AG10803 (cell line): ENCODE data around the gene TGFBR2.
A peak's percentile ranks its signal among the peaks of the same experiment; 100 is the strongest.

Experiments used
- DNase-seq: peaks from one replicate; pipeline ENCODE4 v3.0.0; 2010; ENCODE audit warnings: low read depth
- H3K4me3 ChIP-seq: 2 replicates; pipeline ENCODE4 v1.5.1; 2011; ENCODE audit warnings: mild to moderate bottlenecking, low read length, control low read depth
- TF ChIP-seq, protein P1 (sequence below): conservative IDR thresholded peaks from 2 replicates; pipeline ENCODE4 v1.5.1; 2011; ENCODE audit warnings: mild to moderate bottlenecking, low read length, control low read depth, inconsistent platforms

TGFBR2 gene

GRCh38 chr3:30694148-30694547 lies 87.7 kb downstream of the TGFBR2 start:
- no peak overlapping the region for H3K4me3 ChIP-seq
- peak; percentile 25 for DNase-seq
- TF ChIP-seq, protein P1, sequence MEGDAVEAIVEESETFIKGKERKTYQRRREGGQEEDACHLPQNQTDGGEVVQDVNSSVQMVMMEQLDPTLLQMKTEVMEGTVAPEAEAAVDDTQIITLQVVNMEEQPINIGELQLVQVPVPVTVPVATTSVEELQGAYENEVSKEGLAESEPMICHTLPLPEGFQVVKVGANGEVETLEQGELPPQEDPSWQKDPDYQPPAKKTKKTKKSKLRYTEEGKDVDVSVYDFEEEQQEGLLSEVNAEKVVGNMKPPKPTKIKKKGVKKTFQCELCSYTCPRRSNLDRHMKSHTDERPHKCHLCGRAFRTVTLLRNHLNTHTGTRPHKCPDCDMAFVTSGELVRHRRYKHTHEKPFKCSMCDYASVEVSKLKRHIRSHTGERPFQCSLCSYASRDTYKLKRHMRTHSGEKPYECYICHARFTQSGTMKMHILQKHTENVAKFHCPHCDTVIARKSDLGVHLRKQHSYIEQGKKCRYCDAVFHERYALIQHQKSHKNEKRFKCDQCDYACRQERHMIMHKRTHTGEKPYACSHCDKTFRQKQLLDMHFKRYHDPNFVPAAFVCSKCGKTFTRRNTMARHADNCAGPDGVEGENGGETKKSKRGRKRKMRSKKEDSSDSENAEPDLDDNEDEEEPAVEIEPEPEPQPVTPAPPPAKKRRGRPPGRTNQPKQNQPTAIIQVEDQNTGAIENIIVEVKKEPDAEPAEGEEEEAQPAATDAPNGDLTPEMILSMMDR, result no peak

GRCh38 chr3:30694668-30695067 lies 88.3 kb downstream of the TGFBR2 start:
- TF ChIP-seq, protein P1, result no peak
- DNase-seq, result no peak
- H3K4me3 ChIP-seq, result no peak overlapping the region

DNA sequence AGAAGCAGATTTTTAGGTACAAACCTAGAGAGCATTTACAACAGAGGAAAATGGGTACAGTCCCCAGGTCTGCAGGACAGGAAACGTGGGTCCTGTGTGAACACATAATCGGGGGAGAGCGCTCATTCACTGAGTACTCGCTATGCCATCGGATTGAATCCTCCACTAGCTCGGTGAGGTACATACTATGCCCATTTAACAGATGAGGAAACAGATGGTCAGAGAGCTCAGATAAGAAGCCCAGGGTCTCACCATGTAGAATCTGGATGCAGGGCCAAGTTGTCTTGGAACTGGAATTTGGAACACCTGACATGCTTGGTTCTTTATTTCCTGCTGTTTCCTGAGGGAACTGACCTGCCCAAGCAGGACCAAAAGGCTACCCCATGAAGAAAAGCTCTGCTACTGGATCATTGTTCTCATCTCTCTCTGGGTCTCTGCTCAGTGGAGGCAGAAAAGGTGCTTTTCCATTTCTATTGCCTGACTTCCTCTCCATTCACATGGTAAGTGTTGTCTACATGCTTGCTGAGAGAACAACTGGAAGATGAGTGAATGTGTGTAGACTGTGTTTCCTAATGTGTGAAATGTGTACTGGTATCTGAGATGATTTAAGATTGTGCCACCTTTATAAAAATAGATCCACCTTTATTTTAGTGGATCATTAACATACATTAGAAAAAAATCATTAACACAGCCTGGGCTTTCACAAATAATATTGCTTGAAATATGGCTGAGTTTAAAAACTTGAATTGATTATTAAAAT lies 89.1 kb downstream of the TGFBR2 start:
- TF ChIP-seq, protein P1, result no peak
- no peak for DNase-seq
- no peak overlapping the region for H3K4me3 ChIP-seq

- H3K4me3 ChIP-seq, result no peak overlapping the region
- DNase-seq, result no peak
- TF ChIP-seq, protein P1, result no peak
Observed at GRCh38 chr3:30696403-30696819, 90.0 kb downstream of the TGFBR2 start.

- DNase-seq, result no peak
- TF ChIP-seq, protein P1, result no peak
- H3K4me3 ChIP-seq, result no peak overlapping the region
Observed at GRCh38 chr3:30696896-30697295, 90.5 kb downstream of the TGFBR2 start.

DNA sequence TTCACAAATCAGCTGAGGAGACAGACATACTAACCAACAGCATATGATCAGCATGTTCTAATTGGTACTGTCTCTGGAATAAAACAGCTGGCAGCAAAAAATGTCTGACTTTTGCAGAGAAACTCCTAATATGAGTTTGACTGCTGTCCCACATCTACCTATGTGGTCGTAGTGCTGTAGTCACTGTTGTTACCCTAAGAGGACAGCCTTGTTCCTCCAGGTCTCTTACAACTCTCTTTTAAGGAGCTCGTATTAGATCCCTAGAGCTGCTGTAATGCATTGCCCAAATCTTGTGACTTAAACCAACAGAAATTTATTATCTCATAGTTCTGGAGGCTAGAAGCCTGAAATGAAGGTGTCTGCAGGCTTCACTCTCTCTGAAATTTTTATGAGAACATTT lies 92.1 kb downstream of the TGFBR2 start:
- no peak for DNase-seq
- TF ChIP-seq, protein P1, result no peak
- H3K4me3 ChIP-seq, result no peak overlapping the region

GRCh38 chr3:30699927-30700326 lies 93.5 kb downstream of the TGFBR2 start:
- TF ChIP-seq, protein P1, result no peak
- DNase-seq, result no peak
- H3K4me3 ChIP-seq, result no peak overlapping the region
